DOHH2 (cell line): ENCODE measurements around the gene CHN2.

Source experiments
- CTCF ChIP-seq: fragments of 200-600 bp; sonication (generic); IDR thresholded peaks from one replicate; pipeline ENCODE4 v1.5.1; 2014; ENCODE audit warnings: antibody characterized with exemption, mild to moderate bottlenecking, low read depth, low read length; ENCODE audit not compliant: poor library complexity, severe bottlenecking
- EZH2phosphoT487 ChIP-seq: fragments of 200-600 bp; sonication (generic); IDR thresholded peaks from 2 replicates; pipeline ENCODE4 v1.6.1; 2017; ENCODE audit warnings: borderline replicate concordance, mild to moderate bottlenecking, antibody characterized with exemption, low read length, moderate library complexity, mixed read lengths

DNA sequence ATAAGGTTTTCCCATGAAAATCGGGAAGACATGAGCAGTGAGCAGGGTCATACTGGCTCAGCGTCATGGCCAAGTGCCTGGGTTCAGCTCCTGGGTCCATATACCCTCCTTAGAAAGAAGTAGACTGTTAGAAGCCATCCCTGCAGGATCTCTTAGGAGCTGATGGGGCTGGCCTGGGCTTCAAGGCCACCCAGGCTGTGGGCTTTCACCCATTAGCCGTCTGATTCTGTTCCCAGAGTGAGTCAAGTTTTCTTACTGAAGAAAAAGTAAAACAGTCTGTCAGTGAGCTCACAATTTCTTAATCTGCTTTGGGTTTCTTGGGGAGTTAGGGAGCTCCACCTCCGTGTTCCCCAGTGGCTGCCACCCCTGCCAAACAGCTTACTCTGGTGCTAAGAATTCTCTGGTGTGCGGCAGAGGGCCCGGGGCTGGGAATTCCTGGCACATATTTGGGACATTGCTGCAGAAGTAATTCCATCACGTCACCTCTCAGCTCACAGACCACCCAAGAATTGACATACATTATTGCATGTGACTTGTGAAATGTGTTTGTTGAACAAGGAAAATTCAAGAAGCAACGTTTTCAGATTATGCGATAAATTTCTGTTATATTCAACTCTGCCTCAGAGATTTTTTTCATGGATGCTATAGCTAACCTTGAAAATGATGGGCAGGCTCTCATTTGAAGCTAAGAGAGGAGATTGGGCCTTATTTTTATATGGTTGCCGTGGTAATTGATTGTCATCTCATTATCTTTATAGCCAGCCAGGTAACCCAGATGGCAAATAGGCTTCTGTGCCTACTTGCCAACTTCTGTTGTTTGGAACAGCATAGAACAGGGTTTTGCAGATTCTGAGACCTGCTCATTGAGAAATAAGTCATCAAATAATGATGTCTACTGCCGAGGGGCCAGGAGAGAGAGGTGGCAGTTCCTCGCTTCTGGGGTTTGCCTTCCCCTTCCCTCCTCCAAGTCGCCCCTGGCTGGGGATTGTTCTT is 166.4 kb downstream of the CHN2 start:
- no peak for TF ChIP-seq CTCF
- no peak for TF ChIP-seq EZH2phosphoT487
